Measurements from ENCODE around the gene STX4. TPM values are rescaled to one million over a fixed set of nuclear protein-coding genes. Genes with fewer than 3 reads are reported as not detected.

The STX4 gene
- total RNA-seq, 1 donor = 26.8 TPM

GRCh38 chr16:31003744-31004143 lies 29.6 kb upstream of the STX4 start:
- H3K79me2 ChIP-seq (ENCODE audit: insufficient read depth, low read length) = no peaks in the 10 kb centered on the region
- DNase-seq (ENCODE audit: insufficient read length, low spot score, missing footprints) = peak; percentile 85
- H3K36me3 ChIP-seq (ENCODE audit: insufficient read depth, low read length) = no peaks in the 10 kb centered on the region
- peaks cover 30% of the 10 kb centered on the region for H3K4me1 ChIP-seq (ENCODE audit: insufficient read depth, low read length)
- H3K4me3 ChIP-seq (ENCODE audit: insufficient read depth, low read length) = no peak overlapping the region
- H2AFZ ChIP-seq (ENCODE audit: low read length) = no peak overlapping the region
- no peak for TF ChIP-seq CTCF (IDR thresholded peaks at IDR 0.05; ENCODE audit: extremely low read depth, low read depth, low read length)
- no peaks in the 10 kb centered on the region for H3K27me3 ChIP-seq (ENCODE audit: insufficient read depth, low read length)
- no peak overlapping the region for H3K4me2 ChIP-seq (ENCODE audit: insufficient read depth, low read length)
- H4K20me1 ChIP-seq (ENCODE audit: insufficient read depth, low read length) = no peaks in the 10 kb centered on the region
- no peak overlapping the region for H3K27ac ChIP-seq (ENCODE audit: low read depth, low read length)
- H3K9me3 ChIP-seq (ENCODE audit: low read depth, low read length) = no peaks in the 10 kb centered on the region

- Histone ChIP-seq H3K4me3 (ENCODE audit: insufficient read depth, low read length) (no peak overlapping the region), H3K36me3 (ENCODE audit: insufficient read depth, low read length) (no peaks in the 10 kb centered on the region), H3K9me3 (ENCODE audit: low read depth, low read length) (no peaks in the 10 kb centered on the region), H3K27me3 (ENCODE audit: insufficient read depth, low read length) (no peaks in the 10 kb centered on the region), H3K79me2 (ENCODE audit: insufficient read depth, low read length) (no peaks in the 10 kb centered on the region), H3K4me2 (ENCODE audit: insufficient read depth, low read length) (no peak overlapping the region), H2AFZ (ENCODE audit: low read length) (no peak overlapping the region), H3K27ac (ENCODE audit: low read depth, low read length) (no peak overlapping the region), H3K4me1 (ENCODE audit: insufficient read depth, low read length) (peaks cover 26% of the 10 kb centered on the region), H4K20me1 (ENCODE audit: insufficient read depth, low read length) (no peaks in the 10 kb centered on the region)
- peak; percentile 21 for DNase-seq (ENCODE audit: insufficient read length, low spot score, missing footprints)
- no peak for TF ChIP-seq CTCF (IDR thresholded peaks at IDR 0.05; ENCODE audit: extremely low read depth, low read depth, low read length)
Observed at GRCh38 chr16:31004658-31005057, 28.7 kb upstream of the STX4 start.

- no peak overlapping the region for H3K27ac ChIP-seq (ENCODE audit: low read depth, low read length)
- no peak for TF ChIP-seq CTCF (IDR thresholded peaks at IDR 0.05; ENCODE audit: extremely low read depth, low read depth, low read length)
- no peak overlapping the region for H2AFZ ChIP-seq (ENCODE audit: low read length)
- no peaks in the 10 kb centered on the region for H3K27me3 ChIP-seq (ENCODE audit: insufficient read depth, low read length)
- peaks cover 28% of the 10 kb centered on the region for H3K4me1 ChIP-seq (ENCODE audit: insufficient read depth, low read length)
- H3K9me3 ChIP-seq (ENCODE audit: low read depth, low read length) = no peaks in the 10 kb centered on the region
- no peaks in the 10 kb centered on the region for H3K36me3 ChIP-seq (ENCODE audit: insufficient read depth, low read length)
- H3K4me3 ChIP-seq (ENCODE audit: insufficient read depth, low read length) = no peak overlapping the region
- no peaks in the 10 kb centered on the region for H4K20me1 ChIP-seq (ENCODE audit: insufficient read depth, low read length)
- DNase-seq (ENCODE audit: insufficient read length, low spot score, missing footprints) = peak; percentile 86
- no peaks in the 10 kb centered on the region for H3K79me2 ChIP-seq (ENCODE audit: insufficient read depth, low read length)
- no peak overlapping the region for H3K4me2 ChIP-seq (ENCODE audit: insufficient read depth, low read length)
Observed at GRCh38 chr16:31005350-31006085, 27.8 kb upstream of the STX4 start.

GRCh38 chr16:31006086-31006385 lies 27.3 kb upstream of the STX4 start:
- Histone ChIP-seq H3K27me3 (ENCODE audit: insufficient read depth, low read length) (peaks cover under 1% of the 10 kb centered on the region), H3K9me3 (ENCODE audit: low read depth, low read length) (no peaks in the 10 kb centered on the region), H3K36me3 (ENCODE audit: insufficient read depth, low read length) (no peaks in the 10 kb centered on the region), H4K20me1 (ENCODE audit: insufficient read depth, low read length) (no peaks in the 10 kb centered on the region), H3K4me2 (ENCODE audit: insufficient read depth, low read length) (no peak overlapping the region), H3K4me3 (ENCODE audit: insufficient read depth, low read length) (no peak overlapping the region), H3K27ac (ENCODE audit: low read depth, low read length) (no peak overlapping the region), H3K79me2 (ENCODE audit: insufficient read depth, low read length) (no peaks in the 10 kb centered on the region), H2AFZ (ENCODE audit: low read length) (no peak overlapping the region), H3K4me1 (ENCODE audit: insufficient read depth, low read length) (peaks cover 31% of the 10 kb centered on the region)
- DNase-seq (ENCODE audit: insufficient read length, low spot score, missing footprints) = peak; percentile 76
- TF ChIP-seq CTCF (IDR thresholded peaks at IDR 0.05; ENCODE audit: extremely low read depth, low read depth, low read length) = no peak

Data from osteoblast (primary cell).